ENCODE results near the gene ORAI3. TPM values are rescaled to one million over a fixed set of nuclear protein-coding genes. Genes with fewer than 3 reads are reported as not detected.

ORAI3 gene
- total RNA-seq, 1 experiment from 2014 or later = 10.8 TPM

DNA sequence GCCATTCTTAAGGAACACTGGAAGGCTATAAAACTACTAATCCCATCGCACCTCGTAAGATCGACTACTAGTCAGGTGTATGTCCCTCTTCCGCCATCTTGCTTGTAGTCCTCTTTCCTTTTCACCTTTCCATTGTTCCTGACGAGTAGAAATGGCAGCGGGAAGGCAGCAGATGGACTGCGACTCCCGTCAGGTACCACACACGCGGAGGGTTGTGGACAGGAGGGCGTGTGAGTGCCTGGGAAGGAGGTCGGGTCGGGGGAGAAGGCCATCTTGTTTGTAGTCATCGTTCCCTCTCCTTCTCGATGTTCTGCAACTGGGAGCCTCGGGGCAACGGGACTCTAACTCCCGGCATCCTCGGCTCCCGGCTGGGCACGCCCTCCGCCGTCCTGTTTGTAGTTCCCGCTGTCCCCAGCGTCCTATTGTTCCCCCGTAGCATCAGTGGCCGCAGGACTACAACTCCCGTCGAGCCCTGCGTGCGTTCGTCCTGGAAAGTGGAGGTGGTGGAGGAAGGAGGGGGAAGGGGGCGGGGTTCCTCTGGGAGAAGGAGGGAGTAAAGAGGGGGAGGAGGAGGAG is 25.8 kb upstream of the ORAI3 start:
- H3K27me3 Mint-ChIP-seq (ENCODE audit: low read depth) = no peaks in the 10 kb centered on the region; the same call in 1 of the 2 replicates
- POLR2A ChIA-PET = interaction anchor here (0.7 to 1.1 kb wide), 3 partner anchors 19 to 144 kb away, joined by 3 read pairs; no protein-coding TSS in a partner anchor

GRCh38 chr16:30923554-30924075 is 25.3 kb upstream of the ORAI3 start, which contains the start of gene FBXL19:
Gene FBXL19, plus strand, starts transcription at chr16:30923572. Its CDS starts 2,183 bp downstream, at chr16:30925755.
- H3K4me3 Mint-ChIP-seq = peak within 1 kb of the TSS; percentile 99
- peaks cover 20% of the 10 kb centered on the region for H3K4me1 Mint-ChIP-seq
- peak within 1 kb of the TSS; percentile 100 for H3K27ac Mint-ChIP-seq
- no peaks in the 10 kb centered on the region for H3K9me3 Mint-ChIP-seq
- no peaks in the 10 kb centered on the region; the same call in 1 of the 2 replicates for H3K27me3 Mint-ChIP-seq (ENCODE audit: low read depth)
- DNase-seq (ENCODE audit: low spot score) (peak; percentile 68), ATAC-seq (no peak)
- ChIA-PET CTCF (interaction anchor here (0.7 to 6.5 kb wide), 9 partner anchors 11 to 229 kb away, joined by 3 to 79 read pairs (median 5); partner anchors contain the start of genes HSD3B7 and ZNF629), POLR2A (interaction anchor here (0.7 to 1.1 kb wide), 3 partner anchors 18 to 145 kb away, joined by 3 read pairs; no protein-coding TSS in a partner anchor)
- TF ChIP-seq RORB (CRISPR knock-in tag; IDR thresholded peaks at IDR 0.05) (no peak), ZNF263 (CRISPR knock-in tag; IDR thresholded peaks at IDR 0.05; ENCODE audit: low read depth) (peak; percentile 86)
- peaks cover 10% of the 10 kb centered on the region; the same call in 1 of the 2 replicates for H3K36me3 Mint-ChIP-seq

More for the DNA sequence above, 25.8 kb upstream of the ORAI3 start:
- peak; percentile 99 for DNase-seq (ENCODE audit: low spot score)
- Mint-ChIP-seq H3K27ac (peak overlapping the region; percentile 100), H3K4me1 (peaks cover 20% of the 10 kb centered on the region), H3K9me3 (no peaks in the 10 kb centered on the region), H3K4me3 (peak overlapping the region; percentile 99), H3K36me3 (peaks cover 10% of the 10 kb centered on the region; the same call in 1 of the 2 replicates)
- TF ChIP-seq, protein P1, sequence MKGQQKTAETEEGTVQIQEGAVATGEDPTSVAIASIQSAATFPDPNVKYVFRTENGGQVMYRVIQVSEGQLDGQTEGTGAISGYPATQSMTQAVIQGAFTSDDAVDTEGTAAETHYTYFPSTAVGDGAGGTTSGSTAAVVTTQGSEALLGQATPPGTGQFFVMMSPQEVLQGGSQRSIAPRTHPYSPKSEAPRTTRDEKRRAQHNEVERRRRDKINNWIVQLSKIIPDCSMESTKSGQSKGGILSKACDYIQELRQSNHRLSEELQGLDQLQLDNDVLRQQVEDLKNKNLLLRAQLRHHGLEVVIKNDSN (CRISPR knock-in tag; IDR thresholded peaks at IDR 0.05) = peak; percentile 83
- TF ChIP-seq, protein P2, sequence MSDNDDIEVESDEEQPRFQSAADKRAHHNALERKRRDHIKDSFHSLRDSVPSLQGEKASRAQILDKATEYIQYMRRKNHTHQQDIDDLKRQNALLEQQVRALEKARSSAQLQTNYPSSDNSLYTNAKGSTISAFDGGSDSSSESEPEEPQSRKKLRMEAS (CRISPR knock-in tag; IDR thresholded peaks at IDR 0.05) = 0 out of 2 replicates have a peak, but pooled peaks have one; percentile 28
- TF ChIP-seq ZNF121 (CRISPR knock-in tag; IDR thresholded peaks at IDR 0.05) (no peak), SP1 (CRISPR knock-in tag; conservative IDR thresholded peaks at IDR 0.05) (peak; percentile 99), AR (CRISPR knock-in tag; IDR thresholded peaks at IDR 0.05) (no peak), TEAD1 (CRISPR knock-in tag; IDR thresholded peaks at IDR 0.05) (0 out of 2 replicates have a peak, but pooled peaks have one; percentile 26), NFE2L1 (CRISPR knock-in tag; IDR thresholded peaks at IDR 0.05) (peak; percentile 54; the same call in 1 of the 2 replicates), FOXK1 (CRISPR knock-in tag; IDR thresholded peaks at IDR 0.05) (peak; percentile 86)
- TF ChIP-seq, protein P3, sequence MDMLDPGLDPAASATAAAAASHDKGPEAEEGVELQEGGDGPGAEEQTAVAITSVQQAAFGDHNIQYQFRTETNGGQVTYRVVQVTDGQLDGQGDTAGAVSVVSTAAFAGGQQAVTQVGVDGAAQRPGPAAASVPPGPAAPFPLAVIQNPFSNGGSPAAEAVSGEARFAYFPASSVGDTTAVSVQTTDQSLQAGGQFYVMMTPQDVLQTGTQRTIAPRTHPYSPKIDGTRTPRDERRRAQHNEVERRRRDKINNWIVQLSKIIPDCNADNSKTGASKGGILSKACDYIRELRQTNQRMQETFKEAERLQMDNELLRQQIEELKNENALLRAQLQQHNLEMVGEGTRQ (CRISPR knock-in tag; IDR thresholded peaks at IDR 0.05) = peak; percentile 75
- CTCF ChIA-PET = interaction anchor here (0.7 to 6.5 kb wide), 9 partner anchors 12 to 228 kb away, joined by 3 to 79 read pairs (median 5); partner anchors contain the start of genes HSD3B7 and ZNF629
- peak; percentile 60 for ATAC-seq

GRCh38 chr16:30924076-30924912 is 24.6 kb upstream of the ORAI3 start:
- CTCF ChIA-PET = interaction anchor here (0.6 to 6.5 kb wide), 10 partner anchors 11 to 786 kb away, joined by 3 to 79 read pairs (median 4); partner anchors contain the start of genes HSD3B7 and ZNF629
- H3K27me3 Mint-ChIP-seq (ENCODE audit: low read depth) = no peaks in the 10 kb centered on the region; the same call in 1 of the 2 replicates
- peak overlapping the region; percentile 78 for H3K4me3 Mint-ChIP-seq
- DNase-seq (ENCODE audit: low spot score) (peak; percentile 48), ATAC-seq (no peak)
- peaks cover 10% of the 10 kb centered on the region; the same call in 1 of the 2 replicates for H3K36me3 Mint-ChIP-seq
- peaks cover 20% of the 10 kb centered on the region for H3K4me1 Mint-ChIP-seq
- no peaks in the 10 kb centered on the region for H3K9me3 Mint-ChIP-seq
- POLR2A ChIA-PET = interaction anchor here (0.7 to 1.1 kb wide), 4 partner anchors 18 to 146 kb away, joined by 3 read pairs; partner anchors contain the start of gene CTF1
- H3K27ac Mint-ChIP-seq = no peak overlapping the region
- TF ChIP-seq NFE2L1 (CRISPR knock-in tag; IDR thresholded peaks at IDR 0.05) = no peak
- no peak for TF ChIP-seq NFATC4 (CRISPR knock-in tag; IDR thresholded peaks at IDR 0.05)
- no peak for TF ChIP-seq ELF4 (CRISPR knock-in tag; IDR thresholded peaks at IDR 0.05; ENCODE audit: low read depth)
- TF ChIP-seq, protein P4, sequence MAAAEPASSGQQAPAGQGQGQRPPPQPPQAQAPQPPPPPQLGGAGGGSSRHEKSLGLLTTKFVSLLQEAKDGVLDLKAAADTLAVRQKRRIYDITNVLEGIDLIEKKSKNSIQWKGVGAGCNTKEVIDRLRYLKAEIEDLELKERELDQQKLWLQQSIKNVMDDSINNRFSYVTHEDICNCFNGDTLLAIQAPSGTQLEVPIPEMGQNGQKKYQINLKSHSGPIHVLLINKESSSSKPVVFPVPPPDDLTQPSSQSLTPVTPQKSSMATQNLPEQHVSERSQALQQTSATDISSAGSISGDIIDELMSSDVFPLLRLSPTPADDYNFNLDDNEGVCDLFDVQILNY (CRISPR knock-in tag; IDR thresholded peaks at IDR 0.05) = 0 out of 2 replicates have a peak, but pooled peaks have one; percentile 38
- TF ChIP-seq, protein P5, sequence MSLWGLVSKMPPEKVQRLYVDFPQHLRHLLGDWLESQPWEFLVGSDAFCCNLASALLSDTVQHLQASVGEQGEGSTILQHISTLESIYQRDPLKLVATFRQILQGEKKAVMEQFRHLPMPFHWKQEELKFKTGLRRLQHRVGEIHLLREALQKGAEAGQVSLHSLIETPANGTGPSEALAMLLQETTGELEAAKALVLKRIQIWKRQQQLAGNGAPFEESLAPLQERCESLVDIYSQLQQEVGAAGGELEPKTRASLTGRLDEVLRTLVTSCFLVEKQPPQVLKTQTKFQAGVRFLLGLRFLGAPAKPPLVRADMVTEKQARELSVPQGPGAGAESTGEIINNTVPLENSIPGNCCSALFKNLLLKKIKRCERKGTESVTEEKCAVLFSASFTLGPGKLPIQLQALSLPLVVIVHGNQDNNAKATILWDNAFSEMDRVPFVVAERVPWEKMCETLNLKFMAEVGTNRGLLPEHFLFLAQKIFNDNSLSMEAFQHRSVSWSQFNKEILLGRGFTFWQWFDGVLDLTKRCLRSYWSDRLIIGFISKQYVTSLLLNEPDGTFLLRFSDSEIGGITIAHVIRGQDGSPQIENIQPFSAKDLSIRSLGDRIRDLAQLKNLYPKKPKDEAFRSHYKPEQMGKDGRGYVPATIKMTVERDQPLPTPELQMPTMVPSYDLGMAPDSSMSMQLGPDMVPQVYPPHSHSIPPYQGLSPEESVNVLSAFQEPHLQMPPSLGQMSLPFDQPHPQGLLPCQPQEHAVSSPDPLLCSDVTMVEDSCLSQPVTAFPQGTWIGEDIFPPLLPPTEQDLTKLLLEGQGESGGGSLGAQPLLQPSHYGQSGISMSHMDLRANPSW (CRISPR knock-in tag; conservative IDR thresholded peaks at IDR 0.05; ENCODE audit: low read depth) = no peak
- 0 out of 2 replicates have a peak, but pooled peaks have one; percentile 46 for TF ChIP-seq ZNF121 (CRISPR knock-in tag; IDR thresholded peaks at IDR 0.05)
- peak; percentile 76; the same call in 1 of the 2 replicates for TF ChIP-seq KAT7 (CRISPR knock-in tag; IDR thresholded peaks at IDR 0.05; ENCODE audit: borderline replicate concordance)
- TF ChIP-seq ATF1 (CRISPR knock-in tag; IDR thresholded peaks at IDR 0.05) = no peak
- TF ChIP-seq ZNF423 (CRISPR knock-in tag; IDR thresholded peaks at IDR 0.05) = no peak

All from WTC11 (cell line).